ENCODE data around the gene FOXP1.

DNA sequence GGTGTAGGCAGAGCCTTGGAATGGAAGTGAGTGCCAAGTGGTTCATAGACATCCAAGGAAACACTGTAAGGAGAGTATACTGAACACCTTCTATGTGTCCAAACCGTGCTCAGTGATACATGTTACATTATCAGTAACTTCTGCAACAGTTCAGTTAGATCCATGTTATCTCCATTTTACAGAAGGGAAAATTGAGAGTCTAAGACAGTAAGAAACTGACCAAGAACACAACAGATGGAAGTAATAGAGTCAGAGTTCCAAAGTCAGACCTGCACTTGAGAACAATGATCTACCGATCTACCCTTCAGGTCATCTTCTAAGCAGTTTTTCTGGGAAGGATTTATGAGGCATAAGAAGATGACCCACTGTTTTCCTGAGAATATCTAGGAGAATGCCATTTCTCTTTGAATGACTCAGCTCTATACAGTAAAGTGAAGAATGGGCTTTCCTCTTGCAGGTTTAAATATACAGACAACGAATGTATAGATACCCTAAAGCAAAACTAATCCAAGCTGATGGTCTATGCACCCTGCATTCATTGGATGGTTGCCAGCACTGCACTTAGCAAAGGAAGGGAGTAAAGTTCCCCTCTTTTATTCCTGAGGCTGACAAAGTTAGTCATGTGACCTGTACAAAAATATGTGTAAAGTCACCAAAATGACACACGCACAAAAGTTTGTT lies 667.0 kb downstream of the FOXP1 start:
- no peak for TF ChIP-seq FOSL1 (IDR thresholded peaks at IDR 0.05; ENCODE audit: insufficient read depth, low read depth, low read length)
- TF ChIP-seq, protein P1, sequence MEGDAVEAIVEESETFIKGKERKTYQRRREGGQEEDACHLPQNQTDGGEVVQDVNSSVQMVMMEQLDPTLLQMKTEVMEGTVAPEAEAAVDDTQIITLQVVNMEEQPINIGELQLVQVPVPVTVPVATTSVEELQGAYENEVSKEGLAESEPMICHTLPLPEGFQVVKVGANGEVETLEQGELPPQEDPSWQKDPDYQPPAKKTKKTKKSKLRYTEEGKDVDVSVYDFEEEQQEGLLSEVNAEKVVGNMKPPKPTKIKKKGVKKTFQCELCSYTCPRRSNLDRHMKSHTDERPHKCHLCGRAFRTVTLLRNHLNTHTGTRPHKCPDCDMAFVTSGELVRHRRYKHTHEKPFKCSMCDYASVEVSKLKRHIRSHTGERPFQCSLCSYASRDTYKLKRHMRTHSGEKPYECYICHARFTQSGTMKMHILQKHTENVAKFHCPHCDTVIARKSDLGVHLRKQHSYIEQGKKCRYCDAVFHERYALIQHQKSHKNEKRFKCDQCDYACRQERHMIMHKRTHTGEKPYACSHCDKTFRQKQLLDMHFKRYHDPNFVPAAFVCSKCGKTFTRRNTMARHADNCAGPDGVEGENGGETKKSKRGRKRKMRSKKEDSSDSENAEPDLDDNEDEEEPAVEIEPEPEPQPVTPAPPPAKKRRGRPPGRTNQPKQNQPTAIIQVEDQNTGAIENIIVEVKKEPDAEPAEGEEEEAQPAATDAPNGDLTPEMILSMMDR (IDR thresholded peaks at IDR 0.05; ENCODE audit: control extremely low read depth in 1 of 3, insufficient read depth in 1 of 3, low read depth in 1 of 3, low read length in 3 of 3), result no peak
- TF ChIP-seq EZH2 (IDR thresholded peaks at IDR 0.05; ENCODE audit: low read depth, low read length, severe bottlenecking), result no peak
- TF ChIP-seq GTF2F1 (IDR thresholded peaks at IDR 0.05; ENCODE audit: borderline replicate concordance, low read depth, low read length), result no peak
- TF ChIP-seq EP300 (IDR thresholded peaks at IDR 0.05; ENCODE audit: borderline replicate concordance in 1 of 2, low read depth in 2 of 2, low read length in 2 of 2), result no peak
- TF ChIP-seq TCF12 (IDR thresholded peaks at IDR 0.05; ENCODE audit: low read depth, low read length), result no peak
- TF ChIP-seq CREB1 (IDR thresholded peaks at IDR 0.05), result no peak
- no peak for TF ChIP-seq ZNF274 (IDR thresholded peaks at IDR 0.05; ENCODE audit: borderline replicate concordance, extremely low read depth, low read length)
- no peak for TF ChIP-seq POLR2A (IDR thresholded peaks at IDR 0.05; ENCODE audit: control extremely low read depth in 1 of 2, low read depth in 2 of 2, low read length in 2 of 2)
- no peak for TF ChIP-seq POLR2AphosphoS5 (IDR thresholded peaks at IDR 0.05; ENCODE audit: low read depth, low read length)

Measured in H1 (cell line).